ENCODE results near the gene HIF3A.

DNA sequence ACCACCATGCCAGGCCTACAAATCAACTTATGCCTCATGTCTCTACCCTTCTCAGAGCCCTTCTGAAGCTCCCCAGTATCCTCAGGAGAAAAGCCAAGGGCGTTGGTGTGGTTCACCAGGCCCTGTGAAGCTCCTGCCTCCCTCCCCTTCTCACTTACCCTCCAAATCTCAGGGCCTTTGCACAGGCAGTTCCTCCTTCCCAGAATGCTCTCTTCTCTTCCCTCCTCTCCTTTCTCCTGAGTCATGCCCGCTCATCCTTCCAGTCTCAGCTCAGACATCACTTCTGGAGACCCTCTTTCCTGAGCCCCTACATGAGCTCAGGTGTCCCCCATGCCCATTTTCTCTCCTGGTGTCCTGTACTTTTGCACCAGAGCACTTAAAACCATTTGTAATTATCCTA, 20.5 kb downstream of the HIF3A start:
- TF ChIP-seq POLR2A (IDR thresholded peaks at IDR 0.05; ENCODE audit: low read length) (no peak), CTCF (IDR thresholded peaks at IDR 0.05) (no peak), JUN (IDR thresholded peaks at IDR 0.05) (no peak), CHD2 (IDR thresholded peaks at IDR 0.05; ENCODE audit: low read length, partially characterized antibody) (no peak), HEYL (CRISPR knock-in tag; IDR thresholded peaks at IDR 0.05) (no peak), ESRRA (IDR thresholded peaks at IDR 0.05; ENCODE audit: borderline replicate concordance, low read length) (no peak), RAD21 (conservative IDR thresholded peaks at IDR 0.05 in 1 of 2, IDR thresholded peaks at IDR 0.05 in 1 of 2) (no peak), JUNB (IDR thresholded peaks at IDR 0.05) (no peak)
- TF ChIP-seq, protein P1, sequence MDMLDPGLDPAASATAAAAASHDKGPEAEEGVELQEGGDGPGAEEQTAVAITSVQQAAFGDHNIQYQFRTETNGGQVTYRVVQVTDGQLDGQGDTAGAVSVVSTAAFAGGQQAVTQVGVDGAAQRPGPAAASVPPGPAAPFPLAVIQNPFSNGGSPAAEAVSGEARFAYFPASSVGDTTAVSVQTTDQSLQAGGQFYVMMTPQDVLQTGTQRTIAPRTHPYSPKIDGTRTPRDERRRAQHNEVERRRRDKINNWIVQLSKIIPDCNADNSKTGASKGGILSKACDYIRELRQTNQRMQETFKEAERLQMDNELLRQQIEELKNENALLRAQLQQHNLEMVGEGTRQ (IDR thresholded peaks at IDR 0.05), result no peak

Measured in A549 (cell line).